GM12874 (cell line): ENCODE results near the gene ACAD9.

Experiments used
- CTCF ChIP-seq: IDR thresholded peaks from 2 replicates; pipeline ENCODE4 v1.5.1; 2011; ENCODE audit warnings: low read depth, mild to moderate bottlenecking, control low read depth, low read length, moderate library complexity; ENCODE audit not compliant: insufficient read depth

The ACAD9 gene

DNA sequence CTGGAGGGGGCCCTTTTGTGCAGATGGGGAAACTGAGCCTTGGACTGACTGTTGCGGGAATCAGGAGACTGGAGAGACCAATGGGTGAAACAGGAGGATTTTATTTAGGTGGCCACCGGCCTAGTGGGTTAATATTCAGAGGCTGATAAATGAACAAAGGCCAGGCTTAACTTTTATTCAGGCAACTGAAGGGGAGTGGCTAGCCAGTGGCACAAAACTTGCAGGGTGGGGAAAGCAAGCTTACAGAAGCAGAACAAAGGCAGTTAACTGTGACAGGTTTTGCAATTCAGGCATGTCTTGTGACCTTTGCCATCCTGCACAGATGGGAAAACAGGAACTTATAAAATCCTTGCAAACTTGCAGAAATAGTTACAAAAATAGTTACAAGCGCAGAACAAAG lies 24.9 kb upstream of the ACAD9 start:
- TF ChIP-seq CTCF, result no peak

DNA sequence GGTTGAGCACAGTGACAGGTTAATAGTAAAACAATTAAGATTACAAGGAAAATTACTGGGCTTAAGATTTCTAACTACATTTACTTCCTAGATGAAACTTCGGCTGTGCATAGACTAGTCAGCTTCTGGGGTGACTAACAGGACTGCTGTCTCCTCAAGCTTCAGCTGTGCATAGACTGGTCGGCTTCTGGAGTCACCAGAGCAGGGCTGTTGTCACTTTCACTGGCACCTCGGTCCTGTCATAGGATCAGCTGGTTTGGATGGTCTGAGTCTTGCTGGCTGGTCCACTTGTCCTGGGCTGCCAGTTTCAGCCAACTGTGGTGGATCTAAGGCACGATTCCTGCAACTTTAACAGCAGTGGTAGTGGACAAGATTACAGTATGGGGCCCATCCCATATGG lies 23.9 kb upstream of the ACAD9 start:
- no peak for TF ChIP-seq CTCF

- no peak for TF ChIP-seq CTCF
These were observed 21.3 kb upstream of the ACAD9 start for GRCh38 chr3:128858167-128858566.

DNA sequence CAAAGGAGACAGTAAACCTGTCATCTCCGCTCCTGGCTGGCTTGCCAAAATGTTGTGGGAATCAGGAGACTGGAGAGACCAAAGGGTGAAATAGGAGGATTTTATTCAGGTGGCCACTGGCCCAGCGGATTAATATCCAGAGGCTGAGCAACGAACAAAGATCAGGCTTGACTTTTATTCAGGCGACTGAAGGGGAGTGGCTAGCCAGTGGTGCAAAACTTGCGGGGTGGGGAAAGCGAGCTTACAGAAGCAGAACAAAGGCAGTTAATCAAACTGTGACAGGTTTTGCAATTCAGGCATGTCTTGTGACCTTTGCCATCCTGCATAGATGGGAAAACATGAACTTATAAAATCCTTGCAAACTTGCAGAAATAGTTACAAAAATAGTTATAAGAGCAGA lies 19.8 kb upstream of the ACAD9 start:
- no peak for TF ChIP-seq CTCF

DNA sequence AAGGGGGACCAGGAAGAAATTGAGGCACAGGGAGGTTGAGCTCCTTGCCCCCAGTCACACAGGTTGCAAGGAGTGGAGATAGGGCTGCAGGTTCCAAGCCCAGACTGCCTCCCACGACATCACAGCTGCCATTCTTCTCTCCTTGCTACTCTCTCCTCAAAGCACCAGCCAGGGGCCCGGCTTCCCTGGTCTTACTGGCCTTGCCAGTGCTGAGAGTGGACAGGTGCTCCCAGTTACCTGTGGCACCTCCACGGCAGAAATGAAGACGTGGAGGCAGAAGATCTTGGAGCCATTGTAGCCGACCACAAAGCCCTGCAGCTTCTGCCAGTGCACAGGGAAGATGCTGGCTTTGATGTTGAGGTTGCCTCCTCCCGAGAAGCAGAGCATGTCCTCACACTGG lies 17.9 kb upstream of the ACAD9 start:
- no peak for TF ChIP-seq CTCF

DNA sequence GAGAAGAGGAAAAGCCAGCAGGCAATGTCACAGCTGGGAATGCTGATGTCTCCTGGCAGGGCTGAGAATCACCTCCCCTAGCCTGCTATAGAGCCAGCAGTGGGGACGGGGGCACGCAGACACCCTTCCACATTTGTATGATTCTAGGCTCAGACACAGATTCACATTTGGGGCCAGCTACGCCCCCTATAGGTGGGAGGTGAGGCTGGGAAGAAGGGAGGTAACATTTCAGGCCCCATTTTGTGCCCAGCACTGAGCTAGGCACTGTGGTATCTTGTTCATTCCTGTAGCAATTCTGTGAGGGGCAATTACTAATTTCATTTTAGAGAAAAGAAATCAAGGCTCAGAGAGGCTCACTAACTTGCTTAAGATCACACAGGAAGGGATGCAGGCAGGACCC lies 15.9 kb upstream of the ACAD9 start:
- TF ChIP-seq CTCF, result peak; percentile 46; the same call in 1 of the 2 replicates

- TF ChIP-seq CTCF, result no peak
These were observed 15.0 kb upstream of the ACAD9 start for GRCh38 chr3:128864351-128864811.
